CD14-positive monocyte (primary cell): ENCODE results near the gene DPY30. TPM values are rescaled to one million over a fixed set of nuclear protein-coding genes. Genes with fewer than 3 reads are reported as not detected.

ENCODE experiments used
- DNase-seq, 3 donors: peaks; one replicate each; pipeline ENCODE4 v3.0.0-alpha.2; 2011 to 2022
- H2AFZ ChIP-seq: 2 replicates; pipeline ENCODE4 v1.6.0; 2012; ENCODE audit warnings: mild to moderate bottlenecking, low read depth, low read length, inconsistent platforms; ENCODE audit not compliant: insufficient read depth, poor library complexity, severe bottlenecking
- H3K27ac ChIP-seq, 2 donors: 1 replicate in 1 of 2; 2 replicates in 1 of 2; pipeline ENCODE4 v1.5.1; 2012 to 2013; ENCODE audit warnings: low read length in 2 of 2, control low read depth in 1 of 2, inconsistent platforms in 1 of 2, low read depth in 1 of 2, mild to moderate bottlenecking in 1 of 2
- H3K27me3 ChIP-seq, 2 donors: one replicate each; pipeline versions ENCODE4 v1.6.0 to v1.6.1; 2011 to 2013; ENCODE audit warnings: low read length in 2 of 2; ENCODE audit not compliant: control insufficient read depth in 2 of 2, insufficient read depth in 2 of 2
- H3K36me3 ChIP-seq, 2 donors: replicated peaks in 1 of 2; 1 replicate in 1 of 2; 2 replicates in 1 of 2; pipeline versions ENCODE4 v1.5.1 to v1.6.1; 2012 to 2013; ENCODE audit warnings: low read length in 2 of 2, control low read depth in 1 of 2, inconsistent platforms in 1 of 2, mild to moderate bottlenecking in 1 of 2; ENCODE audit not compliant: insufficient read depth in 2 of 2, control insufficient read depth in 1 of 2
- H3K4me1 ChIP-seq, 2 donors: 1 replicate in 1 of 2; 2 replicates in 1 of 2; pipeline versions ENCODE4 v1.5.1 to v1.6.1; 2012 to 2013; ENCODE audit warnings: low read length in 2 of 2, control low read depth in 1 of 2, inconsistent platforms in 1 of 2, mild to moderate bottlenecking in 1 of 2, moderate library complexity in 1 of 2; ENCODE audit not compliant: insufficient read depth in 2 of 2, control insufficient read depth in 1 of 2
- H3K4me2 ChIP-seq: replicated peaks from 2 replicates; pipeline ENCODE3; 2012; ENCODE audit warnings: low read length, moderate library complexity, mild to moderate bottlenecking; ENCODE audit not compliant: poor library complexity, severe bottlenecking; ENCODE audit errors: extremely low read depth
- H3K4me3 ChIP-seq, 3 experiments: fragments of 200-600 bp in 1 of 3; sonication (generic) in 1 of 3; replicated peaks in 1 of 3; 1 replicate in 2 of 3; 2 replicates in 1 of 3; pipeline ENCODE4 v1.5.1; 2011 to 2013; ENCODE audit warnings: low read length in 3 of 3, mild to moderate bottlenecking in 3 of 3, control low read depth in 2 of 3, low read depth in 2 of 3, inconsistent platforms in 1 of 3, moderate library complexity in 1 of 3
- H3K79me2 ChIP-seq: 2 replicates; pipeline ENCODE4 v1.6.0; 2012; ENCODE audit warnings: mild to moderate bottlenecking, control low read depth, inconsistent platforms, low read length, moderate library complexity; ENCODE audit not compliant: insufficient read depth
- H3K9ac ChIP-seq: 2 replicates; pipeline ENCODE4 v1.6.0; 2017; ENCODE audit warnings: low read length, mild to moderate bottlenecking; ENCODE audit not compliant: insufficient read depth, poor library complexity, severe bottlenecking
- H3K9me3 ChIP-seq, 2 donors: replicated peaks in 1 of 2; 1 replicate in 1 of 2; 2 replicates in 1 of 2; pipeline versions ENCODE4 v1.5.1 to v1.6.1; 2012 to 2013; ENCODE audit warnings: low read length in 2 of 2, control low read depth in 1 of 2; ENCODE audit not compliant: control insufficient read depth in 1 of 2, insufficient read depth in 1 of 2
- H4K20me1 ChIP-seq: 2 replicates; pipeline ENCODE4 v1.6.0; 2012; ENCODE audit warnings: mild to moderate bottlenecking, low read length, control low read depth, moderate library complexity; ENCODE audit not compliant: insufficient read depth
- H3K27ac Mint-ChIP-seq, 7 donors: one replicate each; pipeline ENCODE4 v1.8.0; 2020; ENCODE audit warnings: mild to moderate bottlenecking in 7 of 7, mixed read lengths in 7 of 7, moderate library complexity in 6 of 7, inconsistent platforms in 2 of 7
- H3K27me3 Mint-ChIP-seq, 3 donors: one replicate each; pipeline ENCODE4 v1.8.0; 2021 to 2022; ENCODE audit warnings: low read depth in 3 of 3, mild to moderate bottlenecking in 3 of 3, mixed read lengths in 3 of 3, moderate library complexity in 3 of 3, inconsistent platforms in 1 of 3
- H3K36me3 Mint-ChIP-seq, 2 donors: one replicate each; pipeline ENCODE4 v1.8.0; 2020; ENCODE audit warnings: mixed read lengths in 2 of 2, inconsistent platforms in 1 of 2, mild to moderate bottlenecking in 1 of 2
- H3K4me1 Mint-ChIP-seq: one replicate; pipeline ENCODE4 v1.8.0; 2020; ENCODE audit warnings: mild to moderate bottlenecking, mixed read lengths
- H3K4me3 Mint-ChIP-seq, 2 donors: one replicate each; pipeline ENCODE4 v1.8.0; 2020; ENCODE audit warnings: mild to moderate bottlenecking in 2 of 2, mixed read lengths in 2 of 2, moderate library complexity in 1 of 2
- H3K9me3 Mint-ChIP-seq, 7 donors: one replicate each; pipeline ENCODE4 v1.8.0; 2020 to 2022; ENCODE audit warnings: mixed read lengths in 7 of 7, mild to moderate bottlenecking in 6 of 7, moderate library complexity in 6 of 7, inconsistent platforms in 2 of 7
- CTCF ChIP-seq: fragments of 200-600 bp; IDR thresholded peaks from one replicate; pipeline ENCODE4 v1.8.0; 2022; ENCODE audit warnings: antibody characterized with exemption, mild to moderate bottlenecking
- WGBS: methylation state at CpG from one replicate; pipeline ENCODE4 v1.1.5; 2013; ENCODE audit warnings: missing lambda C conversion rate; ENCODE audit not compliant: insufficient coverage; 5-methylcytosine and 5-hydroxymethylcytosine counted together
- intact Hi-C, 2 donors: fragments of 100-400 bp; cut with micrococcal nuclease; formaldehyde crosslinking; loops; one replicate each; pipeline versions ENCODE4 v1.15.0 to v1.15.1; 2023
- polyA plus RNA-seq, 3 donors: library from polyadenylated mRNA; depleted of rRNA in 1 of 3; unstranded in 2 of 3; stranded (reverse) in 1 of 3; fragments of 300-500 nt in 2 of 3; fragments of >200 nt in 1 of 3; fragmentation: Illumina TruSeq in 2 of 3; gene quantifications; 1 replicate in 2 of 3; 2 replicates in 1 of 3; pipeline ENCODE4 v1.2.3, GENCODE V29; 2012 to 2021

DPY30 gene
- polyA plus RNA-seq, 3 donors = 53.7 to 137 (median 122) TPM

GRCh38 chr2:31979018-31979417 is 60.6 kb downstream of the DPY30 start:
- peaks cover 7 to 18% of the 10 kb centered on the region in 2 donors for H3K36me3 Mint-ChIP-seq
- WGBS = no CpG with 5 or more reads among the region's 3 CpGs
- H3K27ac Mint-ChIP-seq = peak overlapping the region in 2 of 7 donors; percentile 25 to 57
- H3K4me1 ChIP-seq = peaks cover 3 to 7% of the 10 kb centered on the region in 2 donors
- no peaks in the 10 kb centered on the region for H3K9me3 ChIP-seq
- no peaks in the 10 kb centered on the region for H3K27me3 ChIP-seq
- H3K36me3 ChIP-seq = peaks cover 3 to 5% of the 10 kb centered on the region in 2 donors
- peaks cover 35% of the 10 kb centered on the region for H3K4me1 Mint-ChIP-seq
- TF ChIP-seq CTCF = no peak
- peaks cover 92% of the 10 kb centered on the region for H4K20me1 ChIP-seq
- no peak overlapping the region for H3K4me3 Mint-ChIP-seq
- no peak overlapping the region for H2AFZ ChIP-seq
- intact Hi-C loops = no loop called here
- no peaks in the 10 kb centered on the region for H3K27me3 Mint-ChIP-seq
- peak overlapping the region in 1 of 2 donors; percentile 31 for H3K27ac ChIP-seq
- no peak overlapping the region for H3K4me3 ChIP-seq
- DNase-seq = no peak
- H3K9ac ChIP-seq = no peak overlapping the region
- H3K79me2 ChIP-seq = peaks cover 100% of the 10 kb centered on the region
- peaks cover 0 to 4% (median 0%) of the 10 kb centered on the region in 7 donors for H3K9me3 Mint-ChIP-seq
- H3K4me2 ChIP-seq = no peak overlapping the region

DNA sequence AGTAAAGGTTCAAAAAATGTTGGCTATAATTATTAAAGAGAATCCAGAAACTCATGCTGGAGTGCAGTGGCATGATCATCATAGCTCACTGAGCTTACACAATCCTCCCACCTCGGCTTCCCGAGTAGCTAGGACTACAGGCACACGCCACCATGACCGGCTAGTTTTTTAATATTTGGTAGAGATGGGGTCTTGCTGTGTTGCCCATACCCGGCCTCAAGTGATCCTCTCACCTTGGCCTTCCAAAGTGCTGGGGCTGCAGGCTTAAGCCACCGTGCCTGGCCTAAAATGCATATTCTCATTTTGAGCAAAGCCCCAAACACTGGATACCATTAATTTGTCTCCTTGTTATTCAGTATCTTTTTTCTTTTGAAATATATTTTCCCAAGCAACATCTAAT is 61.2 kb downstream of the DPY30 start:
- no peak overlapping the region for H3K9ac ChIP-seq
- H3K9me3 ChIP-seq = no peaks in the 10 kb centered on the region
- intact Hi-C loops = no loop called here
- no peaks in the 10 kb centered on the region for H3K36me3 ChIP-seq
- peaks cover 39% of the 10 kb centered on the region for H3K4me1 Mint-ChIP-seq
- H3K27me3 ChIP-seq = no peaks in the 10 kb centered on the region
- H4K20me1 ChIP-seq = peaks cover 92% of the 10 kb centered on the region
- H3K4me3 Mint-ChIP-seq = no peak overlapping the region
- peaks cover 100% of the 10 kb centered on the region for H3K79me2 ChIP-seq
- H3K27ac Mint-ChIP-seq = peak overlapping the region in 3 of 7 donors; percentile 9 to 58 (median 37)
- H3K4me1 ChIP-seq = peaks cover 3 to 7% of the 10 kb centered on the region in 2 donors
- no peak overlapping the region for H2AFZ ChIP-seq
- peaks cover 4 to 14% of the 10 kb centered on the region in 2 donors for H3K36me3 Mint-ChIP-seq
- 100% methylated on average over 1 of the region's 6 CpGs for WGBS
- peak overlapping the region in 1 of 2 donors; percentile 31 for H3K27ac ChIP-seq
- no peak for DNase-seq
- TF ChIP-seq CTCF = no peak
- no peaks in the 10 kb centered on the region for H3K27me3 Mint-ChIP-seq
- peaks cover 0 to 4% (median 0%) of the 10 kb centered on the region in 7 donors for H3K9me3 Mint-ChIP-seq
- H3K4me2 ChIP-seq = no peak overlapping the region
- H3K4me3 ChIP-seq = no peak overlapping the region

Other genes starting within 250 kb of the DPY30 start
- gene MEMO1, start 28.8 kb downstream of the DPY30 start, polyA plus RNA-seq = 10 to 100 TPM; 49.5 to 63.7 (median 57.0) TPM
- gene SPAST, start 23.8 kb upstream of the DPY30 start, polyA plus RNA-seq = 10 to 100 TPM; 10.4 to 17.4 (median 14.0) TPM
- gene SLC30A6, start 126.1 kb upstream of the DPY30 start, polyA plus RNA-seq = 10 to 100 TPM in 1 of 3 donors, 1 to 10 TPM in 2; 2.8 to 12.2 (median 8.6) TPM
- 10 to 100 TPM; 18.8 to 38.3 (median 27.3) TPM for gene NLRC4, start 225.1 kb upstream of the DPY30 start, polyA plus RNA-seq
- gene YIPF4, start 238.1 kb upstream of the DPY30 start, polyA plus RNA-seq = 10 to 100 TPM in 2 of 3 donors, 1 to 10 TPM in 1; 1.5 to 25.7 (median 20.0) TPM